ENCODE results near the gene INPP5A.

DNA sequence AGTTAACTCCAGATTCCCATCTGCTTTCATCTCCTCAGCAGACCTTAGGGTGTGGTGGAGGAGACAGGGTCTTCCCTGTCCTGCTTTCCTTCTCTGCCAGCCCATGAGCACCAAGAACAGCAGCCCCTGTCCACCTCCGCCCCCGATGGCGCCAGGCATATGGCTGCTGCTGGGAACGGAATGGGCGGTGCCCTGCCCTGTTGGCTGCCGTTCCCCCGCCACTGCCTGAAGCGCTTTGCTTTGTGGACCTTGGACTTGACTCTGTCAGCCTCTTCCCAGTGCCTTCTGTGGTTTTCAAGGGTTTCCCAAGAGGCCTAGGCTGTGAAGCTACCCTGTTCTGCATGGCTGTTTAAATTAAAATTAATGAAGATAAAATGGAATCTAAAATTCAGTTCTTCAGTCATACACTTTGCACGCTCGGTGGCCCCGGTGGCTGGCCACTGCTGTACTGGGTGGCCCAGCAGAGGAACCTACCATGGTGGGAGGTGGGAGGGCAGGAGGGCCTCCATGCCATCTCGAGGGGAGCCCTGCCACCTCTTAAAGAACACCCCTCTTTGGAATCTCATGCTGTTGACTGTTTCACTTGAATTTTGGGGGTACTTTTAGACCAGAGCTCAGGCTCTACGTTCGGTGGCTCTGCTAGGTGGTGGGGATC lies 169.7 kb downstream of the INPP5A start:
- TF ChIP-seq, protein P1, sequence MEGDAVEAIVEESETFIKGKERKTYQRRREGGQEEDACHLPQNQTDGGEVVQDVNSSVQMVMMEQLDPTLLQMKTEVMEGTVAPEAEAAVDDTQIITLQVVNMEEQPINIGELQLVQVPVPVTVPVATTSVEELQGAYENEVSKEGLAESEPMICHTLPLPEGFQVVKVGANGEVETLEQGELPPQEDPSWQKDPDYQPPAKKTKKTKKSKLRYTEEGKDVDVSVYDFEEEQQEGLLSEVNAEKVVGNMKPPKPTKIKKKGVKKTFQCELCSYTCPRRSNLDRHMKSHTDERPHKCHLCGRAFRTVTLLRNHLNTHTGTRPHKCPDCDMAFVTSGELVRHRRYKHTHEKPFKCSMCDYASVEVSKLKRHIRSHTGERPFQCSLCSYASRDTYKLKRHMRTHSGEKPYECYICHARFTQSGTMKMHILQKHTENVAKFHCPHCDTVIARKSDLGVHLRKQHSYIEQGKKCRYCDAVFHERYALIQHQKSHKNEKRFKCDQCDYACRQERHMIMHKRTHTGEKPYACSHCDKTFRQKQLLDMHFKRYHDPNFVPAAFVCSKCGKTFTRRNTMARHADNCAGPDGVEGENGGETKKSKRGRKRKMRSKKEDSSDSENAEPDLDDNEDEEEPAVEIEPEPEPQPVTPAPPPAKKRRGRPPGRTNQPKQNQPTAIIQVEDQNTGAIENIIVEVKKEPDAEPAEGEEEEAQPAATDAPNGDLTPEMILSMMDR (IDR thresholded peaks at IDR 0.05) = no peak
- no peak for TF ChIP-seq POLR2AphosphoS5 (IDR thresholded peaks at IDR 0.05)
